PC-9 (cell line): ENCODE results near the gene TCF4. TPM values are rescaled to one million over a fixed set of nuclear protein-coding genes. Genes with fewer than 3 reads are reported as not detected.

ENCODE experiments used
- BruUV-seq: library from RNA; stranded (reverse); fragments of 400-500 nt; replicated peaks from 2 replicates; lab custom pipeline; 2021; lab: Mats Ljungman, UMichigan
- CTCF ChIA-PET: fragments of 300-600 bp; sonication (Branson Sonifier 250); formaldehyde crosslinking; loops from one replicate; lab custom pipeline; 2022; ENCODE audit warnings: antibody characterized with exemption; lab: Charles Lee
- POLR2A ChIA-PET: fragments of 300-600 bp; sonication (Branson Sonifier 250); formaldehyde crosslinking; loops from one replicate; lab custom pipeline; 2022; ENCODE audit warnings: antibody characterized with exemption; ENCODE audit not compliant: unreplicated experiment; lab: Charles Lee
- DNase-seq, 2 experiments: peaks; one replicate each; pipeline versions ENCODE4 v3.0.0 to v3.0.0-alpha.2; 2015 to 2022; ENCODE audit warnings: mixed read lengths in 1 of 2
- H2AFZ ChIP-seq: fragments of 200-600 bp; sonication (generic); 2 replicates; pipeline ENCODE4 v1.8.1; 2017; ENCODE audit warnings: antibody characterized with exemption
- H3F3A ChIP-seq: fragments of 200-600 bp; sonication (generic); 2 replicates; pipeline ENCODE4 v1.8.1; 2017; ENCODE audit warnings: antibody characterized with exemption, mild to moderate bottlenecking, low read depth; ENCODE audit not compliant: insufficient read depth
- H3K27ac ChIP-seq: fragments of 200-600 bp; sonication (generic); 2 replicates; pipeline ENCODE4 v1.6.1; 2016; ENCODE audit warnings: mixed run types
- H3K27me3 ChIP-seq: fragments of 200-600 bp; sonication (generic); 2 replicates; pipeline ENCODE4 v1.6.1; 2016; ENCODE audit warnings: low read depth, mixed run types; ENCODE audit not compliant: insufficient read depth
- H3K36me3 ChIP-seq: fragments of 200-600 bp; sonication (generic); 2 replicates; pipeline ENCODE4 v1.6.1; 2016; ENCODE audit warnings: low read depth, mixed run types
- H3K4me1 ChIP-seq: fragments of 200-600 bp; sonication (generic); replicated peaks from 2 replicates; pipeline ENCODE4 v1.6.1; 2016; ENCODE audit warnings: mixed run types; ENCODE audit not compliant: insufficient read depth
- H3K4me2 ChIP-seq: fragments of 200-600 bp; sonication (generic); 2 replicates; pipeline ENCODE4 v1.6.1; 2017; ENCODE audit warnings: mixed run types
- H3K4me3 ChIP-seq: fragments of 200-600 bp; sonication (generic); 2 replicates; pipeline ENCODE4 v1.6.1; 2016; ENCODE audit warnings: mixed run types
- H3K79me2 ChIP-seq: fragments of 200-600 bp; sonication (generic); 2 replicates; pipeline ENCODE4 v1.6.1; 2017; ENCODE audit warnings: low read depth, mixed run types
- H3K9me2 ChIP-seq: fragments of 200-600 bp; sonication (generic); 2 replicates; pipeline ENCODE4 v1.8.1; 2017; ENCODE audit warnings: mild to moderate bottlenecking; ENCODE audit not compliant: insufficient read depth
- H3K9me3 ChIP-seq: fragments of 200-600 bp; sonication (generic); 2 replicates; pipeline ENCODE4 v1.8.1; 2016; ENCODE audit warnings: low read depth; ENCODE audit not compliant: insufficient read depth
- H4K20me1 ChIP-seq: fragments of 200-600 bp; sonication (generic); 2 replicates; pipeline ENCODE4 v1.8.1; 2017; ENCODE audit not compliant: insufficient read depth
- CTCF ChIP-seq: fragments of 200-600 bp; sonication (generic); conservative IDR thresholded peaks from 2 replicates; pipeline ENCODE4 v1.6.1; 2017; ENCODE audit warnings: mixed run types, antibody characterized with exemption, mild to moderate bottlenecking, moderate library complexity
- EZH2 ChIP-seq: fragments of 200-600 bp; sonication (generic); IDR thresholded peaks from 2 replicates; pipeline ENCODE4 v1.8.0; 2017; ENCODE audit warnings: antibody characterized with exemption, low read depth
- intact Hi-C: fragments of 100-400 bp; cut with micrococcal nuclease; formaldehyde crosslinking; loops from one replicate; pipeline ENCODE4 v1.10.0; 2022; ENCODE audit not compliant: unreplicated experiment
- total RNA-seq: library from RNA; stranded (reverse); gene quantifications from 2 replicates; pipeline ENCODE4 v1.2.3, GENCODE V29; 2021

Gene TCF4
- total RNA-seq, 1 experiment from 2014 or later: 0.74 TPM

- CTCF ChIA-PET: no interaction called here
- TF ChIP-seq EZH2 (no peak), CTCF (no peak)
- 0 out of 2 replicates have a peak, but pooled peaks cover 4% of the 10 kb centered on the region for H3K4me1 ChIP-seq
- H3K9me2 ChIP-seq: no peaks in the 10 kb centered on the region
- no peaks in the 10 kb centered on the region for H3F3A ChIP-seq
- BruUV-seq: no TSS peak
- H3K4me3 ChIP-seq: no peak overlapping the region
- H4K20me1 ChIP-seq: no peaks in the 10 kb centered on the region
- H3K36me3 ChIP-seq: no peaks in the 10 kb centered on the region
- no peaks in the 10 kb centered on the region for H3K9me3 ChIP-seq
- peaks cover 2% of the 10 kb centered on the region; the same call in 1 of the 2 replicates for H3K79me2 ChIP-seq
- POLR2A ChIA-PET: no interaction called here
- no peak for DNase-seq
- intact Hi-C loops: no loop called here
- H3K27me3 ChIP-seq: no peaks in the 10 kb centered on the region
- no peak overlapping the region for H2AFZ ChIP-seq
- H3K27ac ChIP-seq: no peak overlapping the region
- no peak overlapping the region for H3K4me2 ChIP-seq
Observed at GRCh38 chr18:55593888-55594287, 5.9 kb upstream of the TCF4 start.

GRCh38 chr18:55592572-55592971, 4.6 kb upstream of the TCF4 start:
- Histone ChIP-seq H3K9me3 (no peaks in the 10 kb centered on the region), H3K79me2 (peaks cover 6% of the 10 kb centered on the region; the same call in 1 of the 2 replicates), H3K27ac (no peak overlapping the region), H3K4me3 (no peak overlapping the region), H3K4me1 (0 out of 2 replicates have a peak, but pooled peaks cover 4% of the 10 kb centered on the region), H2AFZ (no peak overlapping the region), H4K20me1 (no peaks in the 10 kb centered on the region), H3K27me3 (no peaks in the 10 kb centered on the region), H3K4me2 (no peak overlapping the region), H3F3A (no peaks in the 10 kb centered on the region), H3K36me3 (no peaks in the 10 kb centered on the region), H3K9me2 (no peaks in the 10 kb centered on the region)
- BruUV-seq: no TSS peak
- no peak for DNase-seq
- TF ChIP-seq EZH2 (no peak), CTCF (no peak)
- intact Hi-C loops: no loop called here
- ChIA-PET CTCF (no interaction called here), POLR2A (no interaction called here)

GRCh38 chr18:55592106-55592505, 4.1 kb upstream of the TCF4 start:
- 0 out of 2 replicates have a peak, but pooled peaks cover 4% of the 10 kb centered on the region for H3K4me1 ChIP-seq
- no peak for DNase-seq
- no peaks in the 10 kb centered on the region for H3F3A ChIP-seq
- H3K27ac ChIP-seq: no peak overlapping the region
- H3K9me2 ChIP-seq: no peaks in the 10 kb centered on the region
- TF ChIP-seq CTCF: no peak
- TF ChIP-seq EZH2: no peak
- no peaks in the 10 kb centered on the region for H3K36me3 ChIP-seq
- intact Hi-C loops: no loop called here
- POLR2A ChIA-PET: no interaction called here
- peaks cover 6% of the 10 kb centered on the region; the same call in 1 of the 2 replicates for H3K79me2 ChIP-seq
- H3K4me2 ChIP-seq: no peak overlapping the region
- no peaks in the 10 kb centered on the region for H3K27me3 ChIP-seq
- H3K4me3 ChIP-seq: no peak overlapping the region
- no peaks in the 10 kb centered on the region for H3K9me3 ChIP-seq
- BruUV-seq: no TSS peak
- no peaks in the 10 kb centered on the region for H4K20me1 ChIP-seq
- H2AFZ ChIP-seq: no peak overlapping the region
- CTCF ChIA-PET: no interaction called here
